ENCODE results near the gene IGFL4.
"Not testable (repeated sequence)": the region's sequence is repeated elsewhere in the genome, so short reads cannot be mapped to it uniquely, and the experiment has no call there.

Gene IGFL4

DNA sequence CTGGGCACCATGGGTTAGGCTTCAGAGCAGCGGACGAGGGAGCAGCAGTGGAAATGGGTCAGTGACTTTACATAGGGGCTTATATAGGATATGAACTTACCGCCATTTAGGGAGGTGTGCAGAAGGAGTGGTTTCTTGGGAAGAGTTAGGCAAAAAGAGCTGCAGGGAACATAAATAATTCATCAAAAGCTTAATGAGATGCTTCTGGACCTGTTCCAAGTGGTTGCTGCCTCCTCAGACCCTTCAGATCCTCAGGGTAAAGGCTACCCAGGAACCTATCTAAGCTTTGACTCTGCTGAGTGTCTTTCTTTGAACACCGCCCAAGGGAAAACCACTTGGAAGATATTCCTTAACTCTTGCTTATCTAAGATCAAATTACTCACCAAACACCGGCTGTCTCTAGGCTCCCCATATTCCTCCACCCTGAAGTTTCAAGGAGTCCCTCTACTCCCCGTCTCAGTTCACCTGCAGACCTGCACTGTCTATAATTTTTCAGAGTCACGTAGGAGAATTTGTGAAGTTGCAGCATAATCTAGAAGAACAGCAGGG is at the start of gene IGFL4:
Gene IGFL4, minus strand, starts transcription at position 51 of the 549 bp plus-strand sequence. Its CDS starts 40 bp downstream, at position 11.
- in situ Hi-C loops (cut with HindIII; ENCODE audit: low sequenced_read_pairs) = no loop called here

DNA sequence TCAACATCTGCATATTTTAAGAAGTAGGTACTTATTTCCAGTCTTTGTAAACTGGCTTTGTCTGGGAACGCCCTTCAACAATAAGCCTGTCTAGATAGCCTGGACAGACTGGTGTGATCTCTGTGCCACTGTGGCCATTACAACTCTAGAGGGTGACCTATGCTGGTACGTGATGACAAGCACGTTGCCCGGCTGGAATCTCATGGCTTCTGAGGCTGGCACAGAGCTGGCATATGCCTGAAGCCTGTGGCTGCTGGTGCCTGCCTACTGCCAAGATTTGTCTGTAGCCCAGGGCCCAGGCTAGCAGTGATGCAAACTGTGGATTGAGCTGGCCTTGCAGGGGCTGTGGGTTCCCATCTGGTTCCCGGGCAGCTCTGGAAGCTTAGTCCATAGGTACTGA is 49.6 kb upstream of the IGFL4 start:
- in situ Hi-C loops (cut with HindIII; ENCODE audit: low sequenced_read_pairs) = no loop called here

DNA sequence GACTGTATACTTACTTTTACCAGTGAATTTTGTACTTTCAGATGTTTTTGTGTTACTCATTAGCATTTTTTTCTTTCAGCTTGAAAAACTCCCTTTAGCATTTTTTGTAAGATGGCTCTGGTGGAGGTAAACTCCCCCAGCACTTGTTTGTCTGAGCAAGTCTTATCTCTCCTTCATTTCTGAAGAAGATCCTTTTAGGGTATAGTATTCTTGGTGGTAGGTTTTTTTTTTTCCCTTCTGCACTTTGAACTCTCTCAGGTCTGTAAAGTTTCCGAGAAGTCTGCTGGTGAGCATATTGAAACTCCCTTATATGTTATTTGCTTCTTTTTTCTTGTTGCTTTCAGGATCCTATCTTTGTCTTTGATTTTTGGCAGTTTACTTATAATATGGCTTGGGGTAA is 48.6 kb upstream of the IGFL4 start:
- in situ Hi-C loops (cut with HindIII; ENCODE audit: low sequenced_read_pairs) = no loop called here

DNA sequence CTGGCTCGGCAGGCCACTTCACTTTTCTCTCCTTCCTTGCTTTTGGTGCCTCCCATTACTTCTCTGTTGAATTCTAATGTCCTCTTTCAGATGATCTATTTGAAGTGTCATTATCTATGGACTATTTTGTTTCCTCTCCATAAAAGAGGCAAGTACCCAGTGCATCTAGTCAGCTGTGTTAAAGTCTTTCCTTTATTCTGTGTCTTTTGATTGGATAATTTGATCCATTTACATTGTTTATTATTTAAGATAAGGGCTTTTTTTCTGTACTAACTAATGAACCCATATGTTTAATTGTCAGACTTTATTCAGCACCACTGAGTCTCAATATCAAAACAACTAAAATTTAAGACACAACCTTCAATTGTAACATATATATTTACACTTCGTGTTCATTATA is 47.3 kb upstream of the IGFL4 start:
- in situ Hi-C loops (cut with HindIII; ENCODE audit: low sequenced_read_pairs) = no loop called here

DNA sequence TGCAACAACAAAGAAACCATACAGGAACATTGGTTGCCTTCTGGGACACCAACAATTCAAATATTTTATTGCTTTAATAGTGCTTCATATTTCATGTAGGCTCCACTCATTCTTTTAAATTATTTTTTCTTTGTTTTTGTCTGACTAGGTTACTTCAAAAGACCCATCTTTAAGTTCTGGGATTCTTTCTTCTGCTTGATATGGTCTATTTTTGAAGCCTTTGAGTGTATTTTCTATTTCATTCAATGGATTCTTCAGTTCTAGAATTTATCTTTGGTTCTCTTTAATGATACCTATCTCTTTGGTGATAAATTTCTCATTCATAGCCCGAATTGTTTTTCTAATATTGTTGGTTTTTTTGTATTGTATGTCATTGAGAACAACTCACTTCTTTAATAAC is 45.1 kb upstream of the IGFL4 start:
- in situ Hi-C loops (cut with HindIII; ENCODE audit: low sequenced_read_pairs) = no loop called here

DNA sequence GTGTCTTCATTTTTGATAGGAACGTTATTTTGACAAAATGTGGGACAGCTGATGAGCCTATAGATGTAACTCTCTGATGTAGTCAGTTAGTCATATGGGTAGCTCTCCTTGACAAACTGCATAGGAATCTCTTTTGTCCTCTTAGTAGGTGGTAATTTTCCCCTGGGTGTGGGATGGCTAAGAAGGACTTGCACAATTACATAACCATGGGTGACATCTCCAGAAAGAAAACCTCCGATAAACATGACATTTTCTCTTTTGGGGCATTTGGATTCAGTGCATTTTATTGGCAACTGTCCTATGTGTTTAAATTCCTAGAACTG is 41.9 kb upstream of the IGFL4 start:
- in situ Hi-C loops (cut with HindIII; ENCODE audit: low sequenced_read_pairs) = no loop called here

DNA sequence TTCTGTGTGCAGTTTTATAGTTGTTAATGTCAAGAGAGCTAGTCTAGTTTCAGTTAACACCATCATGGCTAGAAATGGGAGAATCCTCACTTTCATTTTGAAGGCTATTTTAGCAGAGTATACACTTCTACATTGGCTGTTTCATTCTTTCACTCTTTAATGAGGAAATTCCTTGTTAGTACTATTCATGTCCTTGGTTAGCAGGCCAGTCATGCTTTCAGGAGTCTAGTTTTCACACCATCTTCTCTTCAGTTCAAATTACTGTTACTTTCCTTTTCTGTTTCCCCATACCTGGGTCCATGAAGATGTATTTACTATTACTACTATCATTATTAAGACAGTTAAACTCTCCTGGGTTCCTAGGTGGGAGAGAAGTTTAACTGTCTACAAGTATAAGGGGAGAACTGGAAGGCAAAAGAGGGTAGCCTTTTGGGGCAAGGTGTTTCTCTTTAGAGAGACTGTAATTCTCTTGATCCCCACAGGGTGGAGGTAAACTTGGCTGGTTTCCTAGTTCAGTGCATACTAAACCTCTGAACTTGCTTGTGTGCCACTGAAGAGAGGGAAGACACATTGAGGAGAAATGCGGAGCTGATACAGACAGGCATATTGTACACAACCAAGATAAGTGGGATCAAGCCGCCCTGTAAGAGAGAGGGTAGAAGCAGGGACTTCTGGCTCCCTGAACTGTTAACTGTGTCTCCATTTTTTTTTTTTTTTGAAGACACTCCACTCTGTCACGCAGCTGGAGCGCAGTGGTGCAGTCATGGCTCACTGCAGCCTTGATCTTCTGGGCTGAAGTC is 41.3 kb upstream of the IGFL4 start:
- in situ Hi-C loops (cut with HindIII; ENCODE audit: low sequenced_read_pairs) = no loop called here

DNA sequence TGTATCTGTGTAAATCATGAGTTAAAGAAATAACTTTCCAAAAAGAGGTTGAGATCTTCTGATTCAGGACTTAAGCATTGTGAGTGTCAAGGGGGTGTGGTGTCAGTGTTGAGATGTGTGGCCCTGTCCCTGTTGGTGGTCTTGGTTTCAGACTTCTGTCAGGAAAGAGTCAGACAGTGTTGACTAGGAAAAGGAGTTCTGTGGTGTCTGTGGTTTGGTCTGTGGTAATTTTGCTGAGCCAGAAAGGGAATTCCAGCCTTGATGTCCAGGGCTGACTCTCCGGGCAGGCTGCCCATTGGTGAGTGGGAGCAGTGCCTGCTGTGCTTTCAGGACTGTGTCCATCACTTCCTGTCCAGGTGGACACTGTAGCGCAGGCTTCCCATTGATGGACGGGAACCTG is 39.8 kb upstream of the IGFL4 start:
- in situ Hi-C loops (cut with HindIII; ENCODE audit: low sequenced_read_pairs) = no loop called here

DNA sequence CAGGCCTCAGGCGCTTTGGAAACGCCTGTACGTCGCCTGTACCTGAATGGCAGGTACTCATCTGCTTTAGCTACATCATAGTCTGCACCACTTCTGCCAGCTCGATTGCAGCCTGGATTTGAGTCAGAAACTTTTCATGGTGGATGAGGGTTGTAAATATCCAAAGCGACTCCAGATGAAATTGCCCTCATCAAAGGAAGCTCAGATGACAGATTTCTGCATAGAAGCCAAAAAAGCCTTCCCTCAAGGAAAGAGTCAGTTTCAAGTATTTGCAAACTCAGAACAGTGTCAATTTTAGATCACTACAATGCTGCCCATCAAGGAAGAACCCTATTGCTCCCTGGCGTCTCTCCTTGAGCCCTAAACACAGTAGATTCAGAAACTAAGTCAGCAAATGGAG is 38.8 kb upstream of the IGFL4 start:
- in situ Hi-C loops (cut with HindIII; ENCODE audit: low sequenced_read_pairs) = no loop called here

DNA sequence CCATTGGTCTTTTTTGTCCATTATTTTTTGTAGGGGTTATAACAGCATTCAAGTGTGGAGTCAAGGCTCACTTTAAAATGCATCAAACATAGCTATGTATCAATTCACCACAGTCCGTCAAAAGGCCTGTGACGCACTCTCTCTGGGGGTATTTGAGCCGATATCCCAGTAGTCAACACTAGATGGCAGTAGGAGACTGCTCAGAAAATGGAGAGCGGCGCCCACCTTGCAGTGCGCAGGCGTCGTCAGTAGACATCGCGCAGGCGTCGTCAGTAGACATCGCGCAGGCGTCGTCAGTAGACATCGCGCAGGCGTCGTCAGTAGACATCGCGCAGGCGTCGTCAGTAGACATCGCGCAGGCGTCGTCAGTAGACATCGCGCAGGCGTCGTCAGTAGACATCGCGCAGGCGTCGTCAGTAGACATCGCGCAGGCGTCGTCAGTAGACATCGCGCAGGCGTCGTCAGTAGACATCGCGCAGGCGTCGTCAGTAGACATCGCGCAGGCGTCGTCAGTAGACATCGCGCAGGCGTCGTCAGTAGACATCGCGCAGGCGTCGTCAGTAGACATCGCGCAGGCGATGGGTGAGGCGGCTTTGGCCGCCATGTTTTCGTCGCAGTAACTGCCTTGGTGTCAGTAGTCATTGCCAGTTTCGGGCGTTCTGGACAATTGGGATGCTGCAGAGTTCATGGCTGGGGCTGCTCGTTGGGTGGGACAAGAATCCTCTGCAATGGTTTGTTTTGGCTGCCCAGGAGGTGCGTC is 38.0 kb upstream of the IGFL4 start:
- in situ Hi-C loops (cut with HindIII; ENCODE audit: low sequenced_read_pairs) = not testable (repeated sequence)

DNA sequence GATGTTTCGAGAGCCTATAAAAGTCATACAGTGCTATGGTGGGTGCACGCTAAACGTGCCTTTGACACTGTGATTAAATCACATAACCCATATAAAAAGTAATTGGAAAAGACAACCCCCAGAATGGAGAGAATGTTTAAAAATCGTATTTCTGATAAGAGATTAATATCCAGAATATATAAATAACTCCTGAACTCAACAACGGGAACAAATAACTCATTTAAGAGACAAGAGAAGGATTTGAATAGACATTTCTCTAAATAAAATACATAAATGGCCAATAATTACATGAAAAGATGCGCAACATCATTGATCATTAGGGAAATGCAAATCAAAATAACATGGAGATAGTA is 37.0 kb upstream of the IGFL4 start:
- in situ Hi-C loops (cut with HindIII; ENCODE audit: low sequenced_read_pairs) = no loop called here

DNA sequence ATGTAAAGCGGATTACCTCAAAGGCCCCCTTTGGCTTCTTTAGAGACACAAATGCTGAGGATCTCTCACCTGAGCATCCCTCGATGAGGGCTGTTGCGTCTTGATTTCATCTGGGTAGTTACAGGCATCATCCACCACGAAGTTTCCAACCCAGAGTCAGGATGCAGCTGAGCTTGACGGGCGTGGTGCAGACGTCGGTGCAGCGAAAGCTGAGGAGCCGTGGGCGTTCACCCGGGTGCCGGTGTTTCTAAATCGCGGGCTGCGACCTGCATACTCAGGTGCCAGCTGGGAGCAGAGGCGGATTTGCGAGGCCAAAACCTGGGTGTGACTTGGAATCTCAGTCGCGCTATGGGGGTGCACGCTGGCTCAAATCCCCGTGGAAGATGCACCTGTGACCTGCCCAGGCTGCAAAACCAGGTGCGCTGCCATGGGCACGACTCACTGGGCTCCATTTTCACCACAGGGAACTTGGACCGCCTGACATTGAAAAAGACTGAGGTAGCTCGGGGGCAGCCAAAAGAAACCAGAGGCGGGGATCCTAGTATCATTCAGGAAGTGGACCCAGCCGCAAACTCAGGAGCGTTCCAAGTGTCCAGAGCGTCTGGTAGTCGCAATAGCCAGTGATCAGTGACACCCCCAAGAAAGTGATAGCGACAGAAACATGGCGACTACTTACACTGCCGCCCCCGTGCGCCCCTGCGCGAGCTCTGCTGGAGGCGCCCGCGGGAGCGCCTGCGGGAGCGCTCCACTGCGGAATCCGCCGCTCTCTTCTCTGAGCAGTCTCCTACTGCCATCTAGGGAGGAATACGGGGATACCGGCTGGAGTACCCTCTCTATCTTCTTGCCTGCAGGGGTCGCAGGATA is 36.4 kb upstream of the IGFL4 start:
- in situ Hi-C loops (cut with HindIII; ENCODE audit: low sequenced_read_pairs) = no loop called here

DNA sequence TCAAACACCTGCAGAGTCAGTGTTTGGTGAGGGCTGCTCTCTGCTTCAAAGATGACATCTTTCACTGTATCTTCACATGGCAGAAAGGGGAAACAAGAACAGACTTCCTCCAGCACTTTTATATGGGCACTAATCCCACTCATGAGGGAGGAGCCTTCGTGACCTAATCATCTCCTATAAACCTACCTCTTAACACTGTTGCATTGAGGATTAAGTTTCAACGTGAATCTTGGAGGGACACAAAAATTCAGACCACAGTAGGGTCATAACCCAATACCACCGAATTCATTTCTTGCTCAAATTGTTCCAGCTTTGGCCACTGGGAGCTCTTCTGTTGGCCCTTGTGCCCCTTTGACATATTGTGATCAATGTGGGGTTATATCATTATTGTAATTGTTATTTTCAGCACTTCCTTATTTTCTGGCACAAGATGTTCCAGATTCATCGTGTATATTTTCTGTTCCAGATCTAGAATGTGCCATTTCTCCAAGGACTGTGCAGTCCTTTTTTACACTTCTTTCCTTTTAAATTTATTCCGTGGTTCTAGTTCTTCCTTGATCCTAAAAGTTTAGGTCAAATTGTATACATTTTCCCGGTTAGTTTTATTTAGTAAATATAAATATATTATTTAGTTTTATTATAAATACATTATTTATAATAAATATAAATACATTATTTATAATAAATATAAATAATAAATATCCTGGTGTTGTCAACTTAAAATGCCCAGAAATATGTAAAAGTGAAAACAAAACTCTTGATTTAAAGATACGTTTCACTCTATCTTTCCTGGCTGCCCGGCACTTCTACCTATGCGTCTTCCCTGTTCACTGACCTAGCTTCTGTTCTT is 35.5 kb upstream of the IGFL4 start:
- in situ Hi-C loops (cut with HindIII; ENCODE audit: low sequenced_read_pairs) = no loop called here

DNA sequence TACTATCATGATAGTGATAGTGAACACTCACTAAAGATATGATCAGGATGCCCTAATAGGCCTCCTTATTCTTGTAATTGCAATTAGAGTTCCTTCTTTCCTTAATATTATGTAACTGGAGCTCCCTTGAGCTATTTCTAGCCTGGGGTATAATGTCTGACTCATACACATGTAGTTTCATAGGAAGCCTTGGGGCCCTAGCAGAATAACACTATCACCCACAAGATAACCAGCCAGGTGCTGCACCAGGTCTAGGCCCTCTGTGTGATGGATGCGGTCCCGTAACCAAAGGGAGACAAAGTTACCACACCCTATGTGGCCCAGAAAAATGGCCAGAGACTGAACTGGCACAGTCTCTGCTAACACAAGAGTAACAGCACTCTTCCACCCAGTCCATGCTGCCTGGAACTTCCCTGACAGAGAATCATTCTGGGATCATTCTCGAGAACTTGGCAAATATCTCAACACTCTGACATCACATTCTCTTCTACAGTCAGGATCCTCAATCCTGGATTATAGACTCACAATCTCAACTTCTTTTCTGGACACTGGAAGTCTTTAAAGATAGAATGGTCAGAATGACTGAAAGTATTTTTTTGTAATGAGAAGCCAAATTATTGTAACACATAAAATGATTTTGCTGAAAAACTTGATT is 32.6 kb upstream of the IGFL4 start:
- in situ Hi-C loops (cut with HindIII; ENCODE audit: low sequenced_read_pairs) = no loop called here

DNA sequence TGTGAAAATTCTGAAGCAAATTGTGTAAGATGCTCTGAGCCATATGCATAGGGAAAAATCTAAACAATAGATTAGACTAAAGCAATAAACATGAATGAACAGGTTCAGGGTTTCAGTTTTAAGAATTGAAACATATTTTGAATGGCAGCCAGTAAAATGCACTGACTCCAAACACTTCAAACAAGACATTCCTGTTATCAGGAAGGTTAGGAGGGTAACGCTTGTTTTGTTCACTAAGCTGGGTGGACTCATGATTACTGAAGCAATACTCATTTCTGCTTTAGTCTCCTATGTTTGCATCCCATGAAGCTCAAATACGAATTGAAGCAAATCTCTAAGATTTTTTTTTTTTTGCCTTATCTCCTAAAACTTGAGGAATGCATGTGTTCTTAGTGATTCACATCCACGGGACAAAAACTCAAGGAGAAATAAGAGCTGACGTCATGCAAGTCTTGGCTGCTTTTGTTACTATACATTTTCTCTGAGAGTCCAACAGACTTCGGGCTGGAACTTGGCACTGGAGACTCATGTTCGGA is 29.1 kb upstream of the IGFL4 start:
- in situ Hi-C loops (cut with HindIII; ENCODE audit: low sequenced_read_pairs) = no loop called here

DNA sequence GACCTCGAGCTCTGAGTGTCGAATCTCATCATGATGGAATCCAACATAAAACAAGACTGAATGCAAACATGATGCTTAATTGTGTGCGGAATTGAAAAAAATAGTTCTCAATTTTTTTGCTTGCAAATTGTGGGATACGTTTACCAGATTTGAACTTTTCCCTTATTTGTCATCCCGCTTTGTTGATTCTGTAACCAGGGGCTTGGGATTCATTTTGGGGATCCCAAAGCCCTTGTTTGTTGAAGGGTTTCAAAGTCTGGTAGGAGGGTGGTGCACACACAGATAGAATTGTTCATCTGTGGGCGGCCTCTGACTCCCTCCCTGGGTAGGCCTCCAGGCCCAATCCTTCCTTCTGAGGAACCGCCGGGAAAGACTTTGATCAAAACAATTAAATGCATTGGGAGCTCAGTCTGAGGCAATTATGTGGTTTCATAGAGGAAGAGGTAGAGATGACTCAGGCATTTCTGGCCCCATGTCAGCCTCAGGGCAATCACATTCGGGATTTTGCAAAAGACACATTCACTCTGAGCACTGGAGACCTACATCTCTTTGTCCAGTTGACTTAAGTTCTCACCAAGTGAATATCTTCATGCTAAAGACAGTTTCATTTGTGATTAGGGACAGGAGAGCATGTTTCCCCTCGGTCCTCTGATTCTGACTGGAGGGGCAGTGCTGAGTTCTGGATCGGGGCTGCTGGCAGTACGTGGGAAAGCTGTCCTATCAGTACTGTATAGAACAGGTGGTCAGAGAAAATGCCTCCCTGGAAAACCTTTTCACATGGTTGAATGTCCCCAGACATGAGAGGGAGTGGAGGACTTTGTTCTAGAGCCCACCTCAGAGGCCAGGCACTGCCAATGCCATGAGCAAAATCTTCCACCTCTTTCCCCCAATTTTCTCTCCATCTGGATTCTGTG is 27.8 kb upstream of the IGFL4 start:
- in situ Hi-C loops (cut with HindIII; ENCODE audit: low sequenced_read_pairs) = no loop called here

DNA sequence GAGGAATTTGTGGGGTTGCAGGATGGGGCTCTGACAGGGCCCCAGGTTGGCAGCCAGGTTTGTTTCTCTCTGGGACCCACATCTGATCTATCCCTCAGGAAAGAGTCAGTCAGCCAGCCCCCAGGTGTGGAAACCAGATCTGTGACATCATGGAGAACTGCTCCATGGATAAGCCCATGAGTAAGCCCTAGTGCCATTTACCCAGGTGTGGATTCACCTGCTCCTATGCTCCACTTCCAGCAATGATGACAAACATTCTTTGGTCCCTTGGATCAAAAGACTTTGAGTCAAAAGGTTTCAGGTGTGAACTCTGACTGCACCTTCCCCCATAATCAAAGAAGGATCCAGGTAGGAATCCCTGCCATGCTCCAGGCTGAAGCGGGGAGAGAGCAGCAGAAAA is 26.9 kb upstream of the IGFL4 start:
- in situ Hi-C loops (cut with HindIII; ENCODE audit: low sequenced_read_pairs) = no loop called here

DNA sequence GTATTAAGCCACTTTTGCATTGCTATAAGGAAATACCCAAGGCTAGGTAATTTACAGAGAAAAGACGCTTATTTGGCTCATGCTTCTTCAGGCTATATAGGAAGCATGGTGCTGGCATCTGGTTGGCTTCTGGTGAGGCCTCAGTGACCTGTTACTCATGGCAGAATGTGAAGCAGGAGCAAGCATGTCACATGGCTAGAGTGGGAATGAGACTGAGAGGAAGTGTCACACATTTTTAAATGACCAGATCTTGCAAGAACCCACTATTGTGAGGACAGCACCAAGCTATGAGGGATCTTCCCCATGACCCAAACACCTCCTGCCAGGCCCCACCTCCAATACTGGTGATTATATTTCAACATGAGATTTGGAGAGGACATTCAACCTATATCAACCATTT is 25.7 kb upstream of the IGFL4 start:
- in situ Hi-C loops (cut with HindIII; ENCODE audit: low sequenced_read_pairs) = no loop called here

Data from endothelial cell of hepatic sinusoid (primary cell).